ENCODE data around the gene DDX49. TPM values are rescaled to one million over a fixed set of nuclear protein-coding genes. Genes with fewer than 3 reads are reported as not detected.

DDX49 gene
- total RNA-seq, 1 experiment from 2014 or later, result 98.8 TPM

DNA sequence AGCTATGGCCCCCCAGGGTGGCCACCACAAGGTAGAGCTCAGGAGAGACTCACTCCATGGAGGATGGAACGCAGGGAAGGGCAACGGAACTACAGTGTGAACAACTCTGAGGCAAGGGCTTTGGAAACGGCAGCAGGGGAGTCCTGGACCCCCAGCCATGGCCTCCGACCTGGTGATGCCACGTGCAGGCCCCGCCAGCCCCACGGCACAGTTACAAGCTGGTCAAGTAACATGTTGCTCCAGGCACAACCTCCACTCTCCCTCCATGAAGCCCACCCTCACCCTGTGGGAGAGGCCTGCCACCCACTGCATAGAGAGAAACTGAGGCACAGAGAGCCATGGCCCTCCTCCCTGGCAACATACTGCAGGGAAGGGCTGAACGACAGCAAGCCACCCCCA lies 14.5 kb upstream of the DDX49 start:
- H3K27me3 Mint-ChIP-seq (ENCODE audit: insufficient read depth, unreplicated experiment), result no peaks in the 10 kb centered on the region
- CTCF ChIA-PET, result interaction anchor here (0.7 to 1.4 kb wide), 2 partner anchors 26 to 58 kb away, joined by 3 to 4 read pairs; no protein-coding TSS in a partner anchor
- no peaks in the 10 kb centered on the region for H3K4me1 Mint-ChIP-seq (ENCODE audit: insufficient read depth, unreplicated experiment)

DNA sequence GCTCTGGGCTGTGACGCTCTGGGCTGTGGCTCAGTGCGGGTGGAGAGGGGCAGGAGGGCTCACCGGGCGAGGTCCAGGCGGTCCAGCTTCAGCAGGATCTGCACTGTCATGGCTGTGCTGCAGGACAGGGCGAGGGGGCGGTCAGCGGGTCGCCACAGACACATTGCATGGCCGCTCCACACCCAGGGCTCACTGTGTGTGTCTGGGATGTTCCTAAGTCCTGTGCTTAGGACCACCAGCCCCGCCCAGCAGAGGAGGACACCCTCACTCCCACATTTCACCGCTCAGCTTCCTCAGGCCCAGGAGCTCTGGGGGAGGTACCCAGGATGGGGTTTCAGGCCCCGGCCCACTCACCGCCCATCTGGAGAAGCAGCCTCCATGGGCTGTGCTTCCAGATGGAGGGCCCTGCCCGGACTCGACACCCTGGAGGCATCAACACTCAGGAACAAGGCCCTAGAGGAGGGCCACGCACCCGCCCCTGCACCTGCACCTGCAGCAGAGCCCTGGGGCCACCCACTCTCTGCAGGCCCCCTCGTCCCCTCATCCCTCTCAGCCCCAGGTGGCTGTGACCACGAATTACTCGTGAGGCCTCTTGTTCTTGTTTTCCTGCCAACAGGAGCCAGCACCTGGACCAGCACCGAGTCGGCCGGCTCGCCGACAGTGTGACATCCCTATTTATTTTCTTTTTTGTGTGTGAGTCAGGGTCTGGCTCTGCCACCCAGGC lies 13.8 kb upstream of the DDX49 start:
- DNase-seq (ENCODE audit: unreplicated experiment), result no peak
- H3K27me3 Mint-ChIP-seq (ENCODE audit: insufficient read depth, unreplicated experiment), result no peaks in the 10 kb centered on the region
- H3K9me3 Mint-ChIP-seq (ENCODE audit: unreplicated experiment), result no peaks in the 10 kb centered on the region
- intact Hi-C loops (cut with micrococcal nuclease), result no loop called here
- POLR2A ChIA-PET, result interaction anchor here (0.7 to 3.3 kb wide), 2 partner anchors 13 to 77 kb away, joined by 3 to 12 read pairs; partner anchors contain the start of genes COPE and DDX49
- H3K4me1 Mint-ChIP-seq (ENCODE audit: insufficient read depth, unreplicated experiment), result no peaks in the 10 kb centered on the region
- no peak overlapping the region for H3K4me3 Mint-ChIP-seq (ENCODE audit: unreplicated experiment)
- H3K36me3 Mint-ChIP-seq (ENCODE audit: insufficient read depth, unreplicated experiment), result peaks cover 13% of the 10 kb centered on the region
- CTCF ChIA-PET, result no interaction called here
- no peak overlapping the region for H3K27ac Mint-ChIP-seq (ENCODE audit: low read depth, unreplicated experiment)
- TF ChIP-seq, protein P1, sequence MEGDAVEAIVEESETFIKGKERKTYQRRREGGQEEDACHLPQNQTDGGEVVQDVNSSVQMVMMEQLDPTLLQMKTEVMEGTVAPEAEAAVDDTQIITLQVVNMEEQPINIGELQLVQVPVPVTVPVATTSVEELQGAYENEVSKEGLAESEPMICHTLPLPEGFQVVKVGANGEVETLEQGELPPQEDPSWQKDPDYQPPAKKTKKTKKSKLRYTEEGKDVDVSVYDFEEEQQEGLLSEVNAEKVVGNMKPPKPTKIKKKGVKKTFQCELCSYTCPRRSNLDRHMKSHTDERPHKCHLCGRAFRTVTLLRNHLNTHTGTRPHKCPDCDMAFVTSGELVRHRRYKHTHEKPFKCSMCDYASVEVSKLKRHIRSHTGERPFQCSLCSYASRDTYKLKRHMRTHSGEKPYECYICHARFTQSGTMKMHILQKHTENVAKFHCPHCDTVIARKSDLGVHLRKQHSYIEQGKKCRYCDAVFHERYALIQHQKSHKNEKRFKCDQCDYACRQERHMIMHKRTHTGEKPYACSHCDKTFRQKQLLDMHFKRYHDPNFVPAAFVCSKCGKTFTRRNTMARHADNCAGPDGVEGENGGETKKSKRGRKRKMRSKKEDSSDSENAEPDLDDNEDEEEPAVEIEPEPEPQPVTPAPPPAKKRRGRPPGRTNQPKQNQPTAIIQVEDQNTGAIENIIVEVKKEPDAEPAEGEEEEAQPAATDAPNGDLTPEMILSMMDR (IDR thresholded peaks at IDR 0.05; ENCODE audit: unreplicated experiment), result no peak
- BruUV-seq (replicated peaks), result no TSS peak

More for the DNA sequence above, 14.5 kb upstream of the DDX49 start:
- no peak for DNase-seq (ENCODE audit: unreplicated experiment)
- TF ChIP-seq, protein P1 (IDR thresholded peaks at IDR 0.05; ENCODE audit: unreplicated experiment), result no peak
- Mint-ChIP-seq H3K27ac (ENCODE audit: low read depth, unreplicated experiment) (no peak overlapping the region), H3K9me3 (ENCODE audit: unreplicated experiment) (no peaks in the 10 kb centered on the region), H3K4me3 (ENCODE audit: unreplicated experiment) (no peak overlapping the region), H3K36me3 (ENCODE audit: insufficient read depth, unreplicated experiment) (peaks cover 13% of the 10 kb centered on the region)
- BruUV-seq (replicated peaks), result no TSS peak
- intact Hi-C loops (cut with micrococcal nuclease), result no loop called here
- POLR2A ChIA-PET, result interaction anchor here (1.1 kb wide), 1 partner anchor 10 kb away, joined by 5 read pairs; no protein-coding TSS in a partner anchor

DNA sequence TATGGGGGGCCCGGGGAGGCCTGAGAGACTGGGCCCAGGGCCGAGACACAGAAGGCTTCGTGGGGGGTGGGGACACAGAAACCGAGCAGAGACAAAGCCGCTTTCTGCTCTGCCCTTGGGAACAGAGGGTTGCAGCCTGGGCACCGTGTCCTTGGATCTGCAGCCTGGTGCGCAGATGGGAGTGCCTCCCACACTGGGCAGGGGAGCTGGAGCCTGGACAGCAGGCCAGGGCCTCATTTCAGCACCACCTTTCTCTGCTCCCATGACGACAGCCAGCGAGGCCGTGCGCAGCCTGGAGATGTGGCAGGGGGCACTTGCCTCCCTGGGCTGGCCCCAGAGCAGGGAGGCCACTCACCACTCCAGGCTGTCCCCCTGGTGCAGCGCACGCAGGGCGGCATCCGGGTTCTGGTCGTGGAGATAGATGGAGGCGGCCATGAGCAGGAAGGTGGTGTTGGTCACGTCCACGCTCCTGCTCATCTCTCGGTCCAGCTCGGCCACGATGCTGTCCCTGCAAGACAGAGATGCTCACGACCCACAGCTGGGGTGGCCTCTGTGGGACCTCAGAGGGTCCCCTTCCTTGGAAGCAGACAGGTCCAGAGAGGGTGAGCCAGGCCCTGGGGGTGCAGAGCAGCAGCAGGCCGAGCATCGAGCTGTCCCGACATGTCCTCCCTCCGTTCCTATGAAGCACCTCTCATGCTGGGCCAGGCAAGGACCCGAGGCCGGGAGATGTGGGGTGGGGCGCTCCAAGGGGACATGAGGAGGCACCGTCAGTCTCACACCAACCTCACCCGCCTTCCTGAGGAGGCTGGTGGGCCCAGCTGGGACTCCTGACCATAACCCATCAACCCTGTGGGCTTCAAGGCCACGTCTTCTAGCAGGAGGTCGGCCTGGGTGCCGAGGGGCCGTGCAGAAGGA lies 12.7 kb upstream of the DDX49 start:
- no peaks in the 10 kb centered on the region for H3K27me3 Mint-ChIP-seq (ENCODE audit: insufficient read depth, unreplicated experiment)
- ChIA-PET CTCF (interaction anchor here (1.1 kb wide), 1 partner anchor 79 kb away, joined by 3 read pairs; no protein-coding TSS in a partner anchor), POLR2A (interaction anchor here (0.7 to 3.3 kb wide), 2 partner anchors 12 to 78 kb away, joined by 3 to 12 read pairs; partner anchors contain the start of genes COPE and DDX49)
- H3K36me3 Mint-ChIP-seq (ENCODE audit: insufficient read depth, unreplicated experiment), result peaks cover 22% of the 10 kb centered on the region
- BruUV-seq (replicated peaks), result no TSS peak
- TF ChIP-seq, protein P1 (IDR thresholded peaks at IDR 0.05; ENCODE audit: unreplicated experiment), result no peak
- no peaks in the 10 kb centered on the region for H3K4me1 Mint-ChIP-seq (ENCODE audit: insufficient read depth, unreplicated experiment)
- H3K27ac Mint-ChIP-seq (ENCODE audit: low read depth, unreplicated experiment), result no peak overlapping the region
- intact Hi-C loops (cut with micrococcal nuclease), result no loop called here
- no peaks in the 10 kb centered on the region for H3K9me3 Mint-ChIP-seq (ENCODE audit: unreplicated experiment)
- no peak overlapping the region for H3K4me3 Mint-ChIP-seq (ENCODE audit: unreplicated experiment)
- no peak for DNase-seq (ENCODE audit: unreplicated experiment)

Measured in MCF 10A (cell line).